Measurements from ENCODE around the gene STC2.

Gene STC2

GRCh38 chr5:173323799-173324114 lies 4.5 kb downstream of the STC2 start:
- ATAC-seq (replicated peaks) = no peak
- Mint-ChIP-seq H3K4me3 (no peak overlapping the region), H3K27me3 (peaks cover 58 to 95% of the 10 kb centered on the region in 2 donors), H3K4me1 (ENCODE audit: low read depth in 2 of 2) (peaks cover 6 to 9% of the 10 kb centered on the region in 2 donors), H3K36me3 (ENCODE audit: insufficient read depth) (no peaks in the 10 kb centered on the region), H3K27ac (no peak overlapping the region), H3K9me3 (no peaks in the 10 kb centered on the region)
- DNase-seq = no peak

- Mint-ChIP-seq H3K4me3 (no peak overlapping the region), H3K9me3 (no peaks in the 10 kb centered on the region), H3K36me3 (ENCODE audit: insufficient read depth) (no peaks in the 10 kb centered on the region), H3K4me1 (ENCODE audit: low read depth in 2 of 2) (peaks cover 1 to 6% of the 10 kb centered on the region in 2 donors), H3K27ac (no peak overlapping the region), H3K27me3 (peaks cover 58 to 95% of the 10 kb centered on the region in 2 donors)
- DNase-seq (no peak), ATAC-seq (replicated peaks) (no peak)
Measured at GRCh38 chr5:173323106-173323798, 5.0 kb downstream of the STC2 start.

- Mint-ChIP-seq H3K9me3 (no peaks in the 10 kb centered on the region), H3K4me1 (ENCODE audit: low read depth in 2 of 2) (peaks cover 0 to 2% of the 10 kb centered on the region in 2 donors), H3K4me3 (no peak overlapping the region), H3K27me3 (peaks cover 67 to 95% of the 10 kb centered on the region in 2 donors), H3K27ac (no peak overlapping the region), H3K36me3 (ENCODE audit: insufficient read depth) (no peaks in the 10 kb centered on the region)
- ATAC-seq (replicated peaks) (no peak), DNase-seq (no peak)
Measured at GRCh38 chr5:173321886-173322285, 6.3 kb downstream of the STC2 start.

- no peak for DNase-seq
- peaks cover 0 to 2% of the 10 kb centered on the region in 2 donors for H3K4me1 Mint-ChIP-seq (ENCODE audit: low read depth in 2 of 2)
- H3K27me3 Mint-ChIP-seq = peaks cover 68 to 95% of the 10 kb centered on the region in 2 donors
- no peaks in the 10 kb centered on the region for H3K36me3 Mint-ChIP-seq (ENCODE audit: insufficient read depth)
- H3K27ac Mint-ChIP-seq = no peak overlapping the region
- ATAC-seq (replicated peaks) = no peak
- H3K4me3 Mint-ChIP-seq = no peak overlapping the region
- no peaks in the 10 kb centered on the region for H3K9me3 Mint-ChIP-seq
Measured at GRCh38 chr5:173320259-173320658, 8.0 kb downstream of the STC2 start.

GRCh38 chr5:173319646-173320045 lies 8.6 kb downstream of the STC2 start:
- no peaks in the 10 kb centered on the region for H3K9me3 Mint-ChIP-seq
- ATAC-seq (replicated peaks) = no peak
- no peak for DNase-seq
- H3K4me3 Mint-ChIP-seq = no peak overlapping the region
- H3K27me3 Mint-ChIP-seq = peaks cover 68 to 95% of the 10 kb centered on the region in 2 donors
- H3K4me1 Mint-ChIP-seq (ENCODE audit: low read depth in 2 of 2) = no peaks in the 10 kb centered on the region
- no peak overlapping the region for H3K27ac Mint-ChIP-seq
- no peaks in the 10 kb centered on the region for H3K36me3 Mint-ChIP-seq (ENCODE audit: insufficient read depth)

GRCh38 chr5:173318881-173319620 lies 9.2 kb downstream of the STC2 start:
- no peaks in the 10 kb centered on the region for H3K36me3 Mint-ChIP-seq (ENCODE audit: insufficient read depth)
- no peaks in the 10 kb centered on the region for H3K4me1 Mint-ChIP-seq (ENCODE audit: low read depth in 2 of 2)
- ATAC-seq (replicated peaks) = no peak
- no peak for DNase-seq
- H3K27ac Mint-ChIP-seq = no peak overlapping the region
- H3K4me3 Mint-ChIP-seq = no peak overlapping the region
- no peaks in the 10 kb centered on the region for H3K9me3 Mint-ChIP-seq
- peaks cover 68 to 95% of the 10 kb centered on the region in 2 donors for H3K27me3 Mint-ChIP-seq

GRCh38 chr5:173318330-173318729 lies 9.9 kb downstream of the STC2 start:
- DNase-seq (no peak), ATAC-seq (replicated peaks) (no peak)
- Mint-ChIP-seq H3K27me3 (peaks cover 70 to 95% of the 10 kb centered on the region in 2 donors), H3K4me3 (no peak overlapping the region), H3K9me3 (no peaks in the 10 kb centered on the region), H3K4me1 (ENCODE audit: low read depth in 2 of 2) (no peaks in the 10 kb centered on the region), H3K27ac (no peak overlapping the region), H3K36me3 (ENCODE audit: insufficient read depth) (no peaks in the 10 kb centered on the region)

GRCh38 chr5:173317852-173318251 lies 10.4 kb downstream of the STC2 start:
- Mint-ChIP-seq H3K27ac (no peak overlapping the region), H3K4me3 (no peak overlapping the region), H3K4me1 (ENCODE audit: low read depth in 2 of 2) (no peaks in the 10 kb centered on the region), H3K36me3 (ENCODE audit: insufficient read depth) (no peaks in the 10 kb centered on the region), H3K27me3 (peaks cover 75 to 95% of the 10 kb centered on the region in 2 donors), H3K9me3 (no peaks in the 10 kb centered on the region)
- ATAC-seq (replicated peaks) = no peak
- no peak for DNase-seq

- Mint-ChIP-seq H3K4me3 (no peak overlapping the region), H3K27ac (no peak overlapping the region), H3K36me3 (ENCODE audit: insufficient read depth) (no peaks in the 10 kb centered on the region), H3K9me3 (no peaks in the 10 kb centered on the region), H3K4me1 (ENCODE audit: low read depth in 2 of 2) (no peaks in the 10 kb centered on the region), H3K27me3 (peaks cover 76 to 95% of the 10 kb centered on the region in 2 donors)
- ATAC-seq (replicated peaks) = no peak
- no peak for DNase-seq
Measured at GRCh38 chr5:173317091-173317730, 11.0 kb downstream of the STC2 start.

- no peak for DNase-seq
- Mint-ChIP-seq H3K27me3 (peaks cover 81 to 100% of the 10 kb centered on the region in 2 donors), H3K4me1 (ENCODE audit: low read depth in 2 of 2) (no peaks in the 10 kb centered on the region), H3K4me3 (no peak overlapping the region), H3K36me3 (ENCODE audit: insufficient read depth) (no peaks in the 10 kb centered on the region), H3K9me3 (no peaks in the 10 kb centered on the region), H3K27ac (no peak overlapping the region)
- ATAC-seq (replicated peaks) = no peak
Measured at GRCh38 chr5:173316339-173317020, 11.7 kb downstream of the STC2 start.

- Mint-ChIP-seq H3K4me3 (no peak overlapping the region), H3K4me1 (ENCODE audit: low read depth in 2 of 2) (no peaks in the 10 kb centered on the region), H3K27ac (no peak overlapping the region), H3K36me3 (ENCODE audit: insufficient read depth) (no peaks in the 10 kb centered on the region), H3K9me3 (no peaks in the 10 kb centered on the region), H3K27me3 (peaks cover 83 to 100% of the 10 kb centered on the region in 2 donors)
- DNase-seq (no peak), ATAC-seq (replicated peaks) (no peak)
Measured at GRCh38 chr5:173315495-173316338, 12.5 kb downstream of the STC2 start.

- Mint-ChIP-seq H3K27ac (no peak overlapping the region), H3K4me3 (no peak overlapping the region), H3K4me1 (ENCODE audit: low read depth in 2 of 2) (no peaks in the 10 kb centered on the region), H3K9me3 (no peaks in the 10 kb centered on the region), H3K36me3 (ENCODE audit: insufficient read depth) (no peaks in the 10 kb centered on the region), H3K27me3 (peaks cover 85 to 100% of the 10 kb centered on the region in 2 donors)
- ATAC-seq (replicated peaks) = no peak
- no peak for DNase-seq
Measured at GRCh38 chr5:173314166-173314952, 13.9 kb downstream of the STC2 start.

Data from effector memory CD8-positive, alpha-beta T cell (primary cell).